Prostate gland (tissue), 2 donors: ENCODE data around the gene ADRA2B.
"Not testable (repeated sequence)": the region's sequence is repeated elsewhere in the genome, so short reads cannot be mapped to it uniquely, and the experiment has no call there.

ENCODE experiments used
- POLR2A ChIP-seq: fragments of 450-650 bp; IDR thresholded peaks from one replicate; pipeline ENCODE4 v1.6.1; 2016; ENCODE audit warnings: antibody characterized with exemption, mild to moderate bottlenecking
- TF ChIP-seq, protein P1 (sequence below), 4 experiments: fragments of 200-600 bp in 2 of 4; fragments of 450-650 bp in 2 of 4; sonication (generic) in 2 of 4; IDR thresholded peaks; 1 replicate in 3 of 4; 2 replicates in 1 of 4; pipeline ENCODE4 v1.5.1; 2016 to 2019; ENCODE audit warnings: antibody characterized with exemption in 4 of 4, mild to moderate bottlenecking in 2 of 4, moderate library complexity in 2 of 4

DNA sequence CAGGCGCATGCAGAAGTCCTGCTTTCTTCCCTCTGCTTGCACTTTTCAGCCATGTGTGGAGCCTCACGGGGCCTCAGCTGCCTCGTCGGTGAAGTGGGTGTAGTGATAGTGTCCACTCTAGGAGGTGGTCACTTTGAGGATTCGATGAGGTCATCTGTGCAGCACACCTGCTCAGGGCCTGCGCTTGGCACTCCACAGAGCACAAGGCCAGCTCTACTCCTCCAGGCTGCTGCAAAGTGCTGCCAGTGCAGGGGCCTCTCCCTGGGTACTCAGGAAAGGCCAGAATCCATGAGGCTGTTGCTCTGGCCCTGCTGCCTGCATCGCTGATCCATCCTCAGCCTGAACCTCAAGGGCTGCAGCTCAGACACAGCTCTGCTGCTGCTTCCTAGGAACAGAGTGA lies 49.9 kb downstream of the ADRA2B start:
- TF ChIP-seq, protein P1, sequence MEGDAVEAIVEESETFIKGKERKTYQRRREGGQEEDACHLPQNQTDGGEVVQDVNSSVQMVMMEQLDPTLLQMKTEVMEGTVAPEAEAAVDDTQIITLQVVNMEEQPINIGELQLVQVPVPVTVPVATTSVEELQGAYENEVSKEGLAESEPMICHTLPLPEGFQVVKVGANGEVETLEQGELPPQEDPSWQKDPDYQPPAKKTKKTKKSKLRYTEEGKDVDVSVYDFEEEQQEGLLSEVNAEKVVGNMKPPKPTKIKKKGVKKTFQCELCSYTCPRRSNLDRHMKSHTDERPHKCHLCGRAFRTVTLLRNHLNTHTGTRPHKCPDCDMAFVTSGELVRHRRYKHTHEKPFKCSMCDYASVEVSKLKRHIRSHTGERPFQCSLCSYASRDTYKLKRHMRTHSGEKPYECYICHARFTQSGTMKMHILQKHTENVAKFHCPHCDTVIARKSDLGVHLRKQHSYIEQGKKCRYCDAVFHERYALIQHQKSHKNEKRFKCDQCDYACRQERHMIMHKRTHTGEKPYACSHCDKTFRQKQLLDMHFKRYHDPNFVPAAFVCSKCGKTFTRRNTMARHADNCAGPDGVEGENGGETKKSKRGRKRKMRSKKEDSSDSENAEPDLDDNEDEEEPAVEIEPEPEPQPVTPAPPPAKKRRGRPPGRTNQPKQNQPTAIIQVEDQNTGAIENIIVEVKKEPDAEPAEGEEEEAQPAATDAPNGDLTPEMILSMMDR (IDR thresholded peaks at IDR 0.05) = not testable (repeated sequence)
- not testable (repeated sequence) for TF ChIP-seq POLR2A
